ENCODE results near the gene GPR141. TPM values are rescaled to one million over a fixed set of nuclear protein-coding genes. Genes with fewer than 3 reads are reported as not detected.

GPR141 gene
- polyA plus RNA-seq, 1 experiment, result not detected

DNA sequence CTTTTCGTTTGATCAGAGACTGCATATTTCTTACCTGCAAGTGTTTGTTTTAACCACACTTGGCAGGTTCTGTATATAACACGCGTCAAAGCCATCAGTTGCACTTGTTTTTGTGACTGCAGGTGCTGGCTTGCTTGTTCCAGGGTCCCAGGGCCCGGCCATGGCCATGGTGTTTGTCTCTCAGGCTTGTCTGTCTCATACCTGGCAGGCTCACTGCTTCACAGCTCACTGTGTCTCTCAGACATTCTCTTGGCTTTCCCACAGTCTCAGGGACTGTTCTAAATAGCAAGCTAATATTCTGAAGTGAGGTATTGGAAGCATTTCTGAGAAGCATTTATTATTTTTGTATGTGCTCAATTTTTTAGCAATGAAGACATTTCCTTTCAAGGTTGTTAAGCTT, 46.9 kb downstream of the GPR141 start:
- Histone ChIP-seq H3K27me3 (ENCODE audit: control insufficient read depth, insufficient read depth, low read length) (no peaks in the 10 kb centered on the region), H3K9me3 (ENCODE audit: control insufficient read depth, insufficient read depth, low read length) (peaks cover 25% of the 10 kb centered on the region), H3K27ac (ENCODE audit: low read depth, low read length) (no peak overlapping the region), H3K4me3 (ENCODE audit: low read depth, low read length) (no peak overlapping the region)
- CTCF ChIA-PET, result no interaction called here
- DNase-seq (ENCODE audit: low read depth, low spot score), result no peak
- POLR2A ChIA-PET, result no interaction called here
- TF ChIP-seq, protein P1, sequence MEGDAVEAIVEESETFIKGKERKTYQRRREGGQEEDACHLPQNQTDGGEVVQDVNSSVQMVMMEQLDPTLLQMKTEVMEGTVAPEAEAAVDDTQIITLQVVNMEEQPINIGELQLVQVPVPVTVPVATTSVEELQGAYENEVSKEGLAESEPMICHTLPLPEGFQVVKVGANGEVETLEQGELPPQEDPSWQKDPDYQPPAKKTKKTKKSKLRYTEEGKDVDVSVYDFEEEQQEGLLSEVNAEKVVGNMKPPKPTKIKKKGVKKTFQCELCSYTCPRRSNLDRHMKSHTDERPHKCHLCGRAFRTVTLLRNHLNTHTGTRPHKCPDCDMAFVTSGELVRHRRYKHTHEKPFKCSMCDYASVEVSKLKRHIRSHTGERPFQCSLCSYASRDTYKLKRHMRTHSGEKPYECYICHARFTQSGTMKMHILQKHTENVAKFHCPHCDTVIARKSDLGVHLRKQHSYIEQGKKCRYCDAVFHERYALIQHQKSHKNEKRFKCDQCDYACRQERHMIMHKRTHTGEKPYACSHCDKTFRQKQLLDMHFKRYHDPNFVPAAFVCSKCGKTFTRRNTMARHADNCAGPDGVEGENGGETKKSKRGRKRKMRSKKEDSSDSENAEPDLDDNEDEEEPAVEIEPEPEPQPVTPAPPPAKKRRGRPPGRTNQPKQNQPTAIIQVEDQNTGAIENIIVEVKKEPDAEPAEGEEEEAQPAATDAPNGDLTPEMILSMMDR (IDR thresholded peaks at IDR 0.05; ENCODE audit: low read depth, low read length), result no peak

DNA sequence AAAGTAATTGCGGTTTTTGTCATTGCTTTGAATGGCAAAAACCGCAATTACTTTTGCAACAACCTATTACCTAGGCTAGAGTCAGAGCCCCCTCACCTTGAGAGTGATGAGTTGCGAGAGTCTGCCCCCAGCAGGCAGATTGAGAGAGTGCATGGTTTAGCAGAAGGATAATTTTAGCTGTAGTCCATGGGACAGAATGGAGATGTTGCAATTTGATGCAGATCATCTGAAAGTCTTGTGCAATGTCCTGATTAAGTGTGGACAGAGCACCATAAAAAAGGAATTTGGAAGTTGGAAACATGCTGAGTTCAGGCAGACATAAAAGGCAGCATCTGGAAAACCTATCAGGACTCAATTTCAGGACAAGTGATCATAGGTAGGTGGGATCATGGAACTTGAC, 48.7 kb downstream of the GPR141 start:
- no peak for DNase-seq (ENCODE audit: low read depth, low spot score)
- Histone ChIP-seq H3K4me3 (ENCODE audit: low read depth, low read length) (no peak overlapping the region), H3K27ac (ENCODE audit: low read depth, low read length) (no peak overlapping the region), H3K9me3 (ENCODE audit: control insufficient read depth, insufficient read depth, low read length) (peaks cover 25% of the 10 kb centered on the region), H3K27me3 (ENCODE audit: control insufficient read depth, insufficient read depth, low read length) (no peaks in the 10 kb centered on the region)
- ChIA-PET CTCF (no interaction called here), POLR2A (no interaction called here)
- TF ChIP-seq, protein P1 (IDR thresholded peaks at IDR 0.05; ENCODE audit: low read depth, low read length), result no peak

DNA sequence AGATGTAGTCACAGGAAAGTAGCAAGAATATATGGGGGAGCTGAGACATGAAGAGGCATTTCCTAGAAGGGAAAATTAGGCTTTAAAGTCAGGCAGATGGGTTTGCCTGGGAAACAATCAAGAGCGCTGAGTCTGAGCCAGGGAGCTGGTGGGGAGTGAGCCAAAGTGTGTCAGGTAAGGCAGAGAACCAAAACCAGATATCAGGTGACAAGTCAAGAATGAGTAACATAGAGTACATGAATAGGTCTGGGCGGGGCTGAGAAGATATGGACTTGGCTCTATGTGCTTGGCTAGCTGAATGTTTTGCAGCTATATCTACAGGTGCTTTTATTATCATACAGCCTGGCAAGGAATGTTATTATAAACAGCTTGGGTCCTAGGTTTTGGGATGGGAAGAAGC, 49.3 kb downstream of the GPR141 start:
- no peak for DNase-seq (ENCODE audit: low read depth, low spot score)
- H3K27me3 ChIP-seq (ENCODE audit: control insufficient read depth, insufficient read depth, low read length), result no peaks in the 10 kb centered on the region
- H3K9me3 ChIP-seq (ENCODE audit: control insufficient read depth, insufficient read depth, low read length), result peaks cover 25% of the 10 kb centered on the region
- no peak overlapping the region for H3K4me3 ChIP-seq (ENCODE audit: low read depth, low read length)
- TF ChIP-seq, protein P1 (IDR thresholded peaks at IDR 0.05; ENCODE audit: low read depth, low read length), result no peak
- ChIA-PET CTCF (no interaction called here), POLR2A (no interaction called here)
- H3K27ac ChIP-seq (ENCODE audit: low read depth, low read length), result no peak overlapping the region

DNA sequence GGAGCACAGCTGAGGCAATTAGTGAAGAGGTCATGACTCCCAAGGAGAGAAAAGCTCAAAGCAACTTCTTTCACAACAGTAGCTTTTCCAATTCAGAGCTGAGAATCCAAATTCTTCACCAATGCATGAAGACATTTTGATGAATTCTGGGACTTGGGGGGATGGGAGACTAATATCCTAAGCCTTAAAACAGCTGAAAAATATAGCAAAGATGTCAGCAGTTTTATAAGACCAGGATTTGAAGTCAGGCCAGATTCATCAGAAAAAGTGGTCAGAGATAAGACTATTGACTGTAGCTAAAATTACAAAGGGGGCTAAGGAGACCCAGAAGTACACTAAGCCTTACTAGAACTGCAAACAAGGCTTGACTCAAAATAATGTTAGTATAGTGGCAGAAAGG, 51.6 kb downstream of the GPR141 start:
- ChIA-PET CTCF (no interaction called here), POLR2A (no interaction called here)
- H3K9me3 ChIP-seq (ENCODE audit: control insufficient read depth, insufficient read depth, low read length), result peaks cover 15% of the 10 kb centered on the region
- H3K27me3 ChIP-seq (ENCODE audit: control insufficient read depth, insufficient read depth, low read length), result no peaks in the 10 kb centered on the region
- H3K4me3 ChIP-seq (ENCODE audit: low read depth, low read length), result no peak overlapping the region
- TF ChIP-seq, protein P1 (IDR thresholded peaks at IDR 0.05; ENCODE audit: low read depth, low read length), result no peak
- no peak overlapping the region for H3K27ac ChIP-seq (ENCODE audit: low read depth, low read length)
- DNase-seq (ENCODE audit: low read depth, low spot score), result no peak

DNA sequence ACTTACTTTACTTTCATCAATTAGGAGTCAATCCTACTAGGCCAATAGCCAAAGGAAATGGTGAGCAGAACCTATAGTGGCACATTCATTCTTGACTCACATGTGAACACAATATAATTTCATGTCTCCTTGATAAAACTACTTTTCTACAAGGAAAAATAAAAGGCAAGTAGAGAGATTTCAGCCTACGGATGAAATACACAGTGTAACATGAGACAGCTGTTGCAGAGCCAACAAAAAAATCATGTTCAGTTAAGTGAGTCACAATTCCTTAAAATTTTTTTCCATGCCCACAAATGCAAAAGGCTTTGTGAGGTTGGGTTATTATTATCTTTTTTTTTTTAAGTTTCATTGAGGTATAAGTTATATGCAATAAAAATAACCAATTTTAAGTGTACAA, 54.8 kb downstream of the GPR141 start:
- DNase-seq (ENCODE audit: low read depth, low spot score), result no peak
- TF ChIP-seq, protein P1 (IDR thresholded peaks at IDR 0.05; ENCODE audit: low read depth, low read length), result no peak
- no peak overlapping the region for H3K4me3 ChIP-seq (ENCODE audit: low read depth, low read length)
- H3K9me3 ChIP-seq (ENCODE audit: control insufficient read depth, insufficient read depth, low read length), result 0 out of 2 replicates have a peak, but pooled peaks cover 1% of the 10 kb centered on the region
- no peaks in the 10 kb centered on the region for H3K27me3 ChIP-seq (ENCODE audit: control insufficient read depth, insufficient read depth, low read length)
- H3K27ac ChIP-seq (ENCODE audit: low read depth, low read length), result no peak overlapping the region
- CTCF ChIA-PET, result no interaction called here
- POLR2A ChIA-PET, result no interaction called here
